Measurements from ENCODE around the gene CNDP2. TPM values are rescaled to one million over a fixed set of nuclear protein-coding genes. Genes with fewer than 3 reads are reported as not detected.

The CNDP2 gene
- total RNA-seq, 6 experiments from 2014 or later: 178 to 367 (median 230) TPM

DNA sequence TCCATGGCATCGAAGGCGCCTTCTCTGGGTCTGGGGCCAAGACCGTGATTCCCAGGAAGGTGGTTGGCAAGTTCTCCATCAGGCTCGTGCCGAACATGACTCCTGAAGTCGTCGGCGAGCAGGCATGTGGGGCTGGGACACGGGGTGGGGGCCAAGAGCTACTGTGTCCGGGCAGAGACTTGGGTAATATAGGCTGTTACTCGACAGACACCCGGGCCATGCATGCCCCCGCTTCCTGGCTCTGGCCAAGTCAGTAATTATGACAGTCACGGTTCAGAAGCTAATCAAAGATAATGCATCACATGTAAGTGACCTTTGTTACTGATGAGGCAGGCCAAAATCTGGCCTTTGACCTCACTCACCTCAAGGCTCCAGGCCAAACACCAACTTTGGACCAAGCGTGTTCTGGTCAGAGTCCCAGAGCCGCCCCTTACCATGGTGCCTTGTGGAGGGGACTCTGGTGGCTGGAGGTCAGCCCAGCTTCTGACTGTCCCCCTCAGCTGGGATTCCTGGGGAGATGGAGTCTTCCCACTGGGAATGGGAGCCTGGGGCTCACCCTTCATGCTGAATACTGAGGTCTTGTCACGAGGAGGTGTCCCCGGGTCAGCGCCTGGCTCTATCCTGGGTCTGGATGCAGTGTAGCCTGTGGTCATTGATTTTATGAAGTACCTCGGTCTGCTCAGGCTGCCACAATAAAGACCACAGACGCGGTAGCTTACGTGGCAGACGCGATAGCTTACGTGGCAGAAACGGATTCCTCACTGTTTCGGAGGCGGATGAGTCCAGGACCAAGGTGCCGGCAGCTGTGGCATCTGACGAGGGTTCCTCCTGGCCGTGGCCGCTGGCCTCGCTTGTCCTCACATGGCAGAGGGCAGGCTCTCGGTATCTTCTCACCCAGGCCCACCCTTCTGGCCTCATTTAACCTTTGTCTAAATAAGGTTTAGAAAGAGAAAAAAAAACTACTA is 20.4 kb downstream of the CNDP2 start:
- peak; percentile 55 to 75 (median 61) for ATAC-seq

DNA sequence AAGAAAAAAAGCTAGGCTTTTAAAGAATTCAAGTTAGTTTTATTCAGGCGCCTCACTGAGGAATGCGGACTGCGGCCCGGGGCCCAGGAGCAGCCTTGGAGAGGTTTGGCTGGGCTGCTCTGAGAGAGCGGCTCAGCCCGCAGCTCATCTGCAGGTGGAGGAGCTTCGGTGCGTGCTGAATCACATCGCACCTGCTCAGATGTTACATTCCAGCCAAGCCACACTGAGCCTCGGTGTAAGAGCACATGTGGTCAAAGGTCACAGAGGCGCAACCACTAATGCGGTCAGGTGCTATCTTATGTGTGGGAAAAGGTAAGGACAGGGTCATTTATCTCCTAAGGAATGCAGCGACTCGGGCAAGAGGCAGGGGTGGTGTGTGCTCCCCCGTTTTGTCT is 21.1 kb downstream of the CNDP2 start:
- intact Hi-C loops (cut with DNase I): no loop called here
- DNase-seq: peak in 2 of 3 donors; percentile 59 to 61
- Histone ChIP-seq H3K27ac (peak overlapping the region in 1 of 3 donors; percentile 68), H3K27me3 (no peaks in the 10 kb centered on the region), H3K36me3 (peaks cover 0 to 56% (median 15%) of the 10 kb centered on the region in 4 donors), H3K9me3 (no peaks in the 10 kb centered on the region), H3K4me1 (peaks cover 0 to 41% (median 18%) of the 10 kb centered on the region in 4 donors), H3K4me3 (no peak overlapping the region)
- 72% methylated on average over 2 of the region's 15 CpGs for WGBS (ENCODE audit: insufficient coverage, low coverage, low lambda C conversion rate, missing lambda C conversion rate)
- ATAC-seq: peak; percentile 44 to 57 (median 50)
- TF ChIP-seq, protein P1, sequence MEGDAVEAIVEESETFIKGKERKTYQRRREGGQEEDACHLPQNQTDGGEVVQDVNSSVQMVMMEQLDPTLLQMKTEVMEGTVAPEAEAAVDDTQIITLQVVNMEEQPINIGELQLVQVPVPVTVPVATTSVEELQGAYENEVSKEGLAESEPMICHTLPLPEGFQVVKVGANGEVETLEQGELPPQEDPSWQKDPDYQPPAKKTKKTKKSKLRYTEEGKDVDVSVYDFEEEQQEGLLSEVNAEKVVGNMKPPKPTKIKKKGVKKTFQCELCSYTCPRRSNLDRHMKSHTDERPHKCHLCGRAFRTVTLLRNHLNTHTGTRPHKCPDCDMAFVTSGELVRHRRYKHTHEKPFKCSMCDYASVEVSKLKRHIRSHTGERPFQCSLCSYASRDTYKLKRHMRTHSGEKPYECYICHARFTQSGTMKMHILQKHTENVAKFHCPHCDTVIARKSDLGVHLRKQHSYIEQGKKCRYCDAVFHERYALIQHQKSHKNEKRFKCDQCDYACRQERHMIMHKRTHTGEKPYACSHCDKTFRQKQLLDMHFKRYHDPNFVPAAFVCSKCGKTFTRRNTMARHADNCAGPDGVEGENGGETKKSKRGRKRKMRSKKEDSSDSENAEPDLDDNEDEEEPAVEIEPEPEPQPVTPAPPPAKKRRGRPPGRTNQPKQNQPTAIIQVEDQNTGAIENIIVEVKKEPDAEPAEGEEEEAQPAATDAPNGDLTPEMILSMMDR (IDR thresholded peaks at IDR 0.05): no peak
- TF ChIP-seq POLR2A (IDR thresholded peaks at IDR 0.05): no peak

More for the DNA sequence above, 20.4 kb downstream of the CNDP2 start:
- intact Hi-C loops (cut with DNase I): no loop called here
- 56% methylated on average over 16 of the region's 35 CpGs for WGBS (ENCODE audit: insufficient coverage, low coverage, low lambda C conversion rate, missing lambda C conversion rate)
- no peak overlapping the region for H3K4me3 ChIP-seq
- H3K4me1 ChIP-seq: peaks cover 0 to 46% (median 18%) of the 10 kb centered on the region in 4 donors
- TF ChIP-seq, protein P1 (IDR thresholded peaks at IDR 0.05): no peak
- no peak for TF ChIP-seq POLR2A (IDR thresholded peaks at IDR 0.05)
- peak overlapping the region in 2 of 3 donors; percentile 50 to 68 for H3K27ac ChIP-seq
- peaks cover 0 to 63% (median 18%) of the 10 kb centered on the region in 4 donors for H3K36me3 ChIP-seq
- DNase-seq: peak in 2 of 3 donors; percentile 67 to 74
- H3K9me3 ChIP-seq: no peaks in the 10 kb centered on the region
- H3K27me3 ChIP-seq: no peaks in the 10 kb centered on the region

DNA sequence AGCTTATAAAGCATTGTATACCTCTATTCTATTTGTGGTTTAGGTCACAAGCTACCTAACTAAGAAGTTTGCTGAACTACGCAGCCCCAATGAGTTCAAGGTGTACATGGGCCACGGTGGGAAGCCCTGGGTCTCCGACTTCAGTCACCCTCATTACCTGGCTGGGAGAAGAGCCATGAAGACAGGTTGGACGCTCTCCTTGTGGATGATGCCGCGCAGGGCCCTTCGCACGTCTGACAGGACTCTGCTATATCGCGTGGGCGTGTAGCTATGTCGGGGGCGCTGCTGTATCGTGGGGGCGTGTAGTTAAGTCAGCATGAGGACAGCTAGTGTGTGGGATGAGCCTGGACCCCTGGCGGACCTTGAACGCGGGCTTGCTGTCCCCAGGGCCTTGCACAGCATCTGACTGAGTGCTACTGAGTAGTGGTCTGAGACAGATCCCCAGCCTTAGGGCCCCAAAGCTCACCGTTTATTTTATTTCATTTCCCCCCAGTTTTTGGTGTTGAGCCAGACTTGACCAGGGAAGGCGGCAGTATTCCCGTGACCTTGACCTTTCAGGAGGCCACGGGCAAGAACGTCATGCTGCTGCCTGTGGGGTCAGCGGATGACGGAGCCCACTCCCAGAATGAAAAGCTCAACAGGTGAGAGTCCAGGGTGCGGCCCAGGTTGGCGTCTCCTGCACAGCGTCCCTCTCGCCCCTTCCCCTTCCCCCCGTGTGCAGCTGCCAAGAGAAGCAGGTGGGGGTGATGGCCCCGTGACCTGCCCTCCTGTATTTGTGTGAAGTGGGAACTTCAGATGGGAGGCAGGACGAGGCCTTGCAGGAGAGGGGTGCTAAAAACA is 22.5 kb downstream of the CNDP2 start:
- peaks cover 0 to 34% (median 16%) of the 10 kb centered on the region in 4 donors for H3K4me1 ChIP-seq
- H3K27ac ChIP-seq: no peak overlapping the region
- no peak overlapping the region for H3K4me3 ChIP-seq
- 61% methylated on average over 15 of the region's 32 CpGs for WGBS (ENCODE audit: insufficient coverage, low coverage, low lambda C conversion rate, missing lambda C conversion rate)
- ATAC-seq: no peak
- H3K9me3 ChIP-seq: no peaks in the 10 kb centered on the region
- H3K27me3 ChIP-seq: no peaks in the 10 kb centered on the region
- intact Hi-C loops (cut with DNase I): no loop called here
- H3K36me3 ChIP-seq: peaks cover 0 to 42% (median 14%) of the 10 kb centered on the region in 4 donors
- TF ChIP-seq, protein P1 (IDR thresholded peaks at IDR 0.05): no peak
- no peak for TF ChIP-seq POLR2A (IDR thresholded peaks at IDR 0.05)
- peak in 2 of 3 donors; percentile 38 to 51 for DNase-seq

DNA sequence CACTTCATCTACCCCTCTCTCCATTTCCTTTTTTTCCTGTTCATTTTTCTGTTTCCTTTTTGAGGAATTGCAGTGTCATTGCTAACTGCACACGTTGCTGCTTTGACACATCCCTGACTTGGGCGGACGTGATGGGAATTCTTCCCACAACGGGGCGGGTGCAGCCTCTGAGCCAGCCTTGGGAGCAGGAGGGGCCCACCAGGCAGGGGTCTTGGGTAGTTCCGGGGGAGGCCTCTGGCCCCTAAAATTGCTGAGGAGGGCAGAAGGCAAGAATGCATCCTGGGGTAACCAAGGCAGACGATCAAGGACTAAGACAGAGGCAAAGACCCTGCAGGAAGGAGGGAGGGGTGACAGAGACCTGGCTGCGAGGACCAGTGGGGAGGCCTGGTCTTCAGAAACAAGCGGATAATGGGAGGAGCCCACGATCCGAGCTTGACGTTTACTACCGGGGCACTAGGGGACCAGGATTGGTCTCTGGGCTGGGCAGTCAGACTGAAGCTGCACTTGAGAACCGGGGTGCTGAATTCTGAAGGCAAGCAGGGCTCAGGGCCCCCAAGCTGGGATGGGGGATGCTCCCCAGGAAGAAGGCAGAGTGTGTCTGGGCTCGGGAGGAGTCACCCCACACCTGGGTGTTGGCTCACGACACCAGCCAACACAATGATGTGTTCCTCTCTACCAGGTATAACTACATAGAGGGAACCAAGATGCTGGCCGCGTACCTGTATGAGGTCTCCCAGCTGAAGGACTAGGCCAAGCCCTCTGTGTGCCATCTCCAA is 23.3 kb downstream of the CNDP2 start:
- DNase-seq: peak in 2 of 3 donors; percentile 39 to 44
- ATAC-seq: no peak
- peaks cover 0 to 38% (median 13%) of the 10 kb centered on the region in 4 donors for H3K36me3 ChIP-seq
- WGBS (ENCODE audit: insufficient coverage, low coverage, low lambda C conversion rate, missing lambda C conversion rate): 84% methylated on average over 5 of the region's 18 CpGs
- no peak overlapping the region for H3K27ac ChIP-seq
- no peak overlapping the region for H3K4me3 ChIP-seq
- no peak for TF ChIP-seq POLR2A (IDR thresholded peaks at IDR 0.05)
- TF ChIP-seq, protein P1 (IDR thresholded peaks at IDR 0.05): no peak
- intact Hi-C loops (cut with DNase I): no loop called here
- H3K4me1 ChIP-seq: peaks cover 0 to 31% (median 15%) of the 10 kb centered on the region in 4 donors
- no peaks in the 10 kb centered on the region for H3K9me3 ChIP-seq
- no peaks in the 10 kb centered on the region for H3K27me3 ChIP-seq
